DOHH2 (cell line): ENCODE measurements around the gene RAB31.

ENCODE experiments used
- EZH2phosphoT487 ChIP-seq: fragments of 200-600 bp; sonication (generic); IDR thresholded peaks from 2 replicates; pipeline ENCODE4 v1.6.1; 2017; ENCODE audit warnings: borderline replicate concordance, mild to moderate bottlenecking, antibody characterized with exemption, low read length, moderate library complexity, mixed read lengths
- TF ChIP-seq, protein P1 (sequence below): fragments of 200-600 bp; sonication (generic); IDR thresholded peaks from one replicate; pipeline ENCODE4 v1.5.1; 2014; ENCODE audit warnings: antibody characterized with exemption, mild to moderate bottlenecking, low read depth, low read length; ENCODE audit not compliant: poor library complexity, severe bottlenecking

DNA sequence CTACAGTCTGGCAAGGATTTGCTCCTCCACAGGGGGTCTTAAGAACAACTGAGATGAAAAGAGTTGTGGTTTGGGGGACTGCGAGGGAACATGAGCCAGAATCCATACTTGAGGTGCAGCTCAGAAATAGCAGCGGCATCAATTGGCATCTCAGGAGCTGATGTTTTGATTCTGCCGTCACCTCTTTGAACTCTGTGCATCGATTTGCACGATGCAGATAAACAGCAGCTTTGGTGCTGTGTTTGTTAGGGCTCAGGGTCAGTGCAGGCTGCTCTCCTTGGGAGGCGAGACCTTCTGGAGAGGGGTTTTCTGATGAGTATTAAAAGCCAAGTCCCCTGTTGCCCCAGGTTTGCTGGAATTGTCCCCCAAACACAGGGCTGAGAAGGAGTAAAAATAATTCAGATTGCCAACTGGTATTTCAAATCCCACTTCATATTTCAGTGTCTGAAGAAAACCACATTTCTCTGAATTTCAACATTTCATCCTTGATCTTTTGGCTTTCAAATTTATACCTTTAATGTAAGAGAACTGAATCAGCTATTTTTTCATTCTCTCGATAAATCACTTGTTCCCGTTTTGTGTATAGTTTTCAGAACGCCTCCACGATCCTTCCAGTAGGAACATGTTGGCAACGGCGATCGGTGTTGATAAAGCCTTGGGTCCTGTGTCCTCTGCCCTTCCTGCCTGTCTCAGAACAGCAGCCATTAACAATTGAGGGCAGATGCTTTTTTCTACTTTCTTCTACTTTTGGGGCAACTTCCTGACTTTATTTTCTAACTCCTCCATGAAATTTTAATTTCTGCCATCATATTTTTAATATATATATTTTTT is 65.0 kb downstream of the RAB31 start:
- TF ChIP-seq, protein P1, sequence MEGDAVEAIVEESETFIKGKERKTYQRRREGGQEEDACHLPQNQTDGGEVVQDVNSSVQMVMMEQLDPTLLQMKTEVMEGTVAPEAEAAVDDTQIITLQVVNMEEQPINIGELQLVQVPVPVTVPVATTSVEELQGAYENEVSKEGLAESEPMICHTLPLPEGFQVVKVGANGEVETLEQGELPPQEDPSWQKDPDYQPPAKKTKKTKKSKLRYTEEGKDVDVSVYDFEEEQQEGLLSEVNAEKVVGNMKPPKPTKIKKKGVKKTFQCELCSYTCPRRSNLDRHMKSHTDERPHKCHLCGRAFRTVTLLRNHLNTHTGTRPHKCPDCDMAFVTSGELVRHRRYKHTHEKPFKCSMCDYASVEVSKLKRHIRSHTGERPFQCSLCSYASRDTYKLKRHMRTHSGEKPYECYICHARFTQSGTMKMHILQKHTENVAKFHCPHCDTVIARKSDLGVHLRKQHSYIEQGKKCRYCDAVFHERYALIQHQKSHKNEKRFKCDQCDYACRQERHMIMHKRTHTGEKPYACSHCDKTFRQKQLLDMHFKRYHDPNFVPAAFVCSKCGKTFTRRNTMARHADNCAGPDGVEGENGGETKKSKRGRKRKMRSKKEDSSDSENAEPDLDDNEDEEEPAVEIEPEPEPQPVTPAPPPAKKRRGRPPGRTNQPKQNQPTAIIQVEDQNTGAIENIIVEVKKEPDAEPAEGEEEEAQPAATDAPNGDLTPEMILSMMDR: no peak
- no peak for TF ChIP-seq EZH2phosphoT487
